Activated CD4-positive, alpha-beta T cell treated with anti-CD3 and anti-CD28 coated beads, Interleukin-2, amount 50 U/mL, for 16 hours (primary cell): ENCODE data around the gene CDH2.

Experiments used
- DNase-seq: peaks from one replicate; pipeline ENCODE4 v3.0.0-alpha.2; 2020

The CDH2 gene

DNA sequence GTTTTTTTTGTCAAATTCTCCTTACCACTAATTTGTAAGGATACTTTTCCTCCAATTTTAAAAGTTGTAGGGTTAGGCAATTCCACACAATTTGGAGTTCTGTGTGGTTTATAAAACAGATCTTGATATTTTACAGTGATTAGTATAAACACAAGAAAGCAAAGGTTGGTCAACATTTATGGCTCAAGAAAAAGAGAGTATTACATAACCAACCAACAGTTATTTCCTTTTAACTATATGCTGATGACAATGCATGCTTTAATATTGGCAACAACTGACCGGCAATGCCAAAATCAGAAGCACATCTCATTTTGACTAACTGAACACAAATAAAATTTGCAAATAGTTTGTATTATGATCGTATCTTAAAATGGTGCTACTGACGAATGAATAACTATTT lies 137.2 kb downstream of the CDH2 start:
- DNase-seq = no peak

DNA sequence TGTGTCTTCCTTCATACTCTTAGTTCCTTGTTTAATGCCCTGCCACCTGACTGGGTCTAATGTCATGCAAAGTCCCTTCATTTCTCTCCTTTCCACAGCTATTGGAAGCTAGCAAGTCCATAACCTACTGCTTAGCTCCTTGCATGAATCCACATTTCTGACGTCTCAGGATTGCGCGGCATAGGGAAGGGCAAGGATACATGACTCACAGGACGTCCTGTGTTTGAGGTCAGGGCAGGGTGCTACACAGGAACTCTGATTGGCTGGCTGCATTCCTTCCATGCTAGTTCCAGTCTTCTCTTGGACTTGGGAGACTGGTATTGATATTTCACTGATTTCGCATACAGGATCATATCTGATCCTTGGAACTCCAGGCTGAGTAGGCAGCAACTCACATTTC lies 137.9 kb downstream of the CDH2 start:
- DNase-seq = no peak

DNA sequence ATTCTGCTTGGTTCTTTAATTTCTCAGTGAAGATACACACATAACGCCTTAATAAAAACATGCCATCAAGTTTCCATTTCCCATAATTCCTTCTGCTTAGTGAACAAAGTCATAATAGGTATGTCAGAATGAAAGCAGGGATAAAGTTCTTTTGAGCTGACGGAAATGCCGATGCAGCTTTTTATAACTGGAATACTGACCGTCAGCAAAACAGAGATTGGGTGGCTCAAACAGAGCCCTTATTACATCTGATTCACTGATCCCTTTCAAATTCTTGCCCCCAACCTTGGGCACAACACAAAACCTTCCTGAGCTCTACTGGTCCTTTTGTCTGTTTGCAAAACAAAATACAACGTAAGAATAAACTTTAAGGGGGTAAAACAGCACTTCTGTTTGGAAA lies 140.4 kb downstream of the CDH2 start:
- DNase-seq = no peak

DNA sequence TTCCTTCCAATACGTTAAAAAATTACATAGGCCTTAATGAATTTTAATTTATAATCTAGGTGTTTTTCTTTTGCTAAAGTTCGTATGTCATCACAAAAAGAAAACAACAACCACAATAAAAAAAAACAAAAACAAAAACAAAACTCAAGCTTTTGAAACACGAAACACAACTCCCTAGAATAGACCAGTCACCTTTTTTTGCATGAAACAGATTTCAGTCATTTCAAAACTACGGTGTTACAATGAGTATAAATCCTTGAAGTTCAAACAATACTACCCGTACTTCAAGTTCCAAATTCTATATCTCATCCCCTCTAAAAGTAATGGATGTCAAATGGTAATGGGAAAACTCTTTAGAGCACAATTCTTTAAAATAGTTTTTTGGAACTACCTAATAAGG lies 142.4 kb downstream of the CDH2 start:
- DNase-seq = no peak

DNA sequence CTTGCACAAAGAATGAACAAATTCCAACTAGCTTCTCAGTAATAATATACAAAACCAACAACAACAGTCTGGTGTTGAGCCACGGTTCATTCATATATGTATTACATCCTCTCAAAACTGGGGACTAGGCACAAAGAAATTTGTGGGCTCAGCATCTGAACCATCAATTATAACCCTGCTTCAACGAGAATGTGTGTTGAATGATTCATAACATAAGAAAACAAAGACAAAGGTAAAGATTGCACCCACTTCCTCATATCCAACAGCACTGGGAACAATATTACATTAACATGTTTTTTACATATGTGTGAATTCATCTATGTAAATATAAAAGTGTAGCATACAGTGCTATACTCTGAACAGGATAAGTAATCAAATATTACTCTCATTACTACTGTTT lies 144.8 kb downstream of the CDH2 start:
- no peak for DNase-seq

DNA sequence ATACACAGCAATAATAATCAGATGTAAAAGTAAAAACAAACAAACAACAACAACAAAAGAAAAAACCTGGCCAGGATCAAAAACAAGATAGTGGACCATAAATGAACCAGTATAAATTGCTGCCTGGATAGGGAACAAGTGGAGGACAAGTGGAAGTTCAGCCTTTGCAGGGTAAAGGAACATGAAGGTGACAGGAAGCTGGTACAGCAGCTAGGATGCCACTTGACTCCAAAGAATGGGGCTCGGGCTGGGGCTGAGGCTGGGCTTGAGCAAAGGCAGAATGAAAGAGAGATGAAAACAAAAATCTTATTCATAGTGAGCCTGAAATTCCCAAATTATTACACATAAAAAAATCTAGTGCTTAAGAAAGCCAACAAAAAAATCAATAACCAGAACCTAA lies 146.5 kb downstream of the CDH2 start:
- DNase-seq = no peak

DNA sequence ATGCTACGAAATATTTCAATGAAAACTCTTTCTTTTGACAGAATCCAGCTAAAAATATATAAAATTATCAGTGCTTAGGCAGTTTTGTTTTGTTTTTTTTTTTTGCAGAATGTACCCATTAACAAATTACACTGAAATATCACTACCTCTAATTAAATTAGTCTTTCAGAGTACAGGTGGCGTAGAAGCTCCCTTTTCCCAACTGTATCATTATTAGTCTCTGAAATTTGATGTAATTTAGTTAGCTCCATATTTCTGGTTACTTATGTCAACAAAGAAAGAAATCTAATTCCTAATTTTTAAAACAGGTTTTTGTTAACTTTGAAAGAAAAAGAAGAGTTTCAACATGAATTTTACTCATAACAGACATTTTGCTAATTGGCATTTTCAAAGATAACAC lies 149.2 kb downstream of the CDH2 start:
- DNase-seq = no peak

DNA sequence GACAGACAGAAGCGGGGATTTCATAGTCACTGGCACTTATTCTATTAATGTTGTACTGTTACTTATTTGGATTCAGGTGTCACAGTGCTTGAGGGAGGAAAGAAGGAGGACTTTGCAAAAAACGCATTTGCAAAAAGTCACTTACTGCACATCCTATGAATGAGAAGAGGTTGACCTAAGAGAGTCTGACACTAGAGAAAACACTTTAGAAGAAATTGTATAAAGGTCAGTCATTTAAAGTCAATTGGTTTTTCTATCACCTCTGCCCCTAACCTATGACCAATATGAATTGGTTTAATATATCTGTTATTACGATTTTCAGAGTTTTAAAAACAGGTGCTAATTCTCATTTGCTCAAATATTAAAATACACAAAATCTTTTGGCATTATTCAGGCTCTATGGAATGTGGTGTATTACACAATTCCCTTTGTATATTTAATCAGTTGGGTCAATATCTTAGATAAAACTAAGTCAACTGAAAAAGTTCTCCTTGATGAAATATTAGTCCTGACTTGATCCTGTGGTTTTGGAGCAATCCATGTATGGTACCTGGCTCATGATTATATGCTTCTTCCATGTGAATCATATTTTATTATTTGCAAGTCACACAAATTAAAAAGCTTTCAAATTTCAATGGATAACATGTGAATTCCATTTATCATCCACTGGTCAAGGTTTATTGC lies 157.4 kb downstream of the CDH2 start:
- no peak for DNase-seq

DNA sequence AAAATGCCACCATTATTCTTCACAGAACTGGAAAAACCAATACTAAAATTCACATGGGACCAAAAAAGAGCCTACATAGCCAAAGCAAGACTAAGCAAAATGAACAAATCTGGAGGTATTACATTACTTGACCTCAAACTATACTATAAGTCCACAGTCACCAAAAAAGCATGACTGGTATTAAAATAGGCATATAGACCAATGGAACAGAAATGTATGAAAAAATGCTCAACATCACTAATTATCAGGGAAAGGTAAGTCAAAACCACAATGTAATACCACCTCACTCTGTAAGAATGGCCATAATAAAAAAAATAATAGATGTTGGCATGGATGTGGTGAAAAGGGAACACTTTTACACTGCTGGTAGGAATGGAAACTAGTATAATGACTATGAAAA lies 158.6 kb downstream of the CDH2 start:
- DNase-seq = no peak

DNA sequence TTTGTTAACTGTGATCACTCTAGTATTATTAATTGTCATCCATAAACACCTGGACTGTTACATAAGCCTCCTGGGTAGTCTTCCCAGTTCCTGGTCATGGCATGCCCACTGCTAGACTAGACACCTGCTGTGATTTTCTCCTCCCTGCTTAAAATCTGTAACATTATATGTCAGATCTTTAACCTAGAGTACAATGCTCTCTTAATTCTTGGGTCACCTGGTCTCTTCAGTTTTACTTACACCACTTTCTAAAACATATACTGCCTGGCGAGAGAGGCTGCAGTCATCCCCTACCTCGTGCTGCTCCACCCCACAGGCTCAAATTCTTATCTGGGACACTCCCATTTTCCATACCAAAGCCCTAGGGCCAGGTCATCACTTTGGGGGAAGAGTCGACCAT lies 161.3 kb downstream of the CDH2 start:
- DNase-seq = no peak

DNA sequence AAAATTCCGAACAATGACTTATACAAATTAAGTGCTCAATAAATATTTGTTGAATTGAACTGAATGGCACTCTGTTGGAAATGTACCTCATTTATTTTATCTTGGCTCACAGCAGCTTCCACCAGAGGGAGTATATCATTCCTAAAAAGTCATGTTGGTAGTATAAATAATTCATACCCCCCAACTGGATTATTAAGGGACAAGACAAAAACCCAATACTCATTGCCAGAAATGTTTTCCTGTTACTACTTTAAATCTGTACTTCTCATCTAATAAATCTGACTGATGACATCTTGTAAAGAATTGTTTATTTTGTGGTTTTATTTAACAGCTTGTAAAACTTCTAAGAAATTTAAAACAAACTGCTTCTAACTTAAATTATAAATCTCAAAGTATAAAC lies 163.9 kb downstream of the CDH2 start:
- no peak for DNase-seq

DNA sequence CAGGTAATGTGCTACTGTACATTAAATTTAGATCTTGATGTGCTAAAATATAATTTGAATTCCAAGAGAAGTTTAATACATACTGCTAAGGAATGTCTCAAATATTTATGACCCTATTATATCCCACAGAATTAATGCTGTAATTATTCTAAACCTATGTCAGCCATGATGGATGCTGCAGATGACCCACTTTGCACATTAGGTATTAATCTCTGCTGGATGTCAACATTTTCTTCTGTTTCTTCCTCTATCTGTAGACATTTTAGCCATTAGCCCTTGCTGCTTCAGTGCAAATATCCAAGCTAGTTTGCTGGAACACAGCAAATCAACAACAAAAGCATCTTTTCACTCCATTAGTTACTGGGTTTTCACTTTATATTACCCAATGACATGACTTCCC lies 164.6 kb downstream of the CDH2 start:
- no peak for DNase-seq

DNA sequence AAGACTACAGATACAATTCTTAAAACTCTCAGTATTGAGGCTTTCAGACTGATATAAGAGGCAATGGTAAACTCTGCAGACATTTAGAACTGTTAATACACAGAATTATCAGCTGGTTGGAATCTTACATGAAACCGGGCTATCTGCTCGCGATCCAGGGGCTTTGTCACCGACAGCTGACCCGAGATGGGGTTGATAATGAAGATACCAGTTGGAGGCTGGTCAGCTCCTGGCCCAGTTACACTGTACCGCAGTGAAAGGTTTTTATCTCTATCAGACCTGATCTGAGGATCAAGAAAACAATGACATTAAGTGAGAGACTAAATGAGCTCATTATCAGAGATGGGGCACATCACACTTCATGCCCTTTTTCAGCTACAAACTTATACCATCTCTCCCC lies 167.3 kb downstream of the CDH2 start:
- DNase-seq = no peak

DNA sequence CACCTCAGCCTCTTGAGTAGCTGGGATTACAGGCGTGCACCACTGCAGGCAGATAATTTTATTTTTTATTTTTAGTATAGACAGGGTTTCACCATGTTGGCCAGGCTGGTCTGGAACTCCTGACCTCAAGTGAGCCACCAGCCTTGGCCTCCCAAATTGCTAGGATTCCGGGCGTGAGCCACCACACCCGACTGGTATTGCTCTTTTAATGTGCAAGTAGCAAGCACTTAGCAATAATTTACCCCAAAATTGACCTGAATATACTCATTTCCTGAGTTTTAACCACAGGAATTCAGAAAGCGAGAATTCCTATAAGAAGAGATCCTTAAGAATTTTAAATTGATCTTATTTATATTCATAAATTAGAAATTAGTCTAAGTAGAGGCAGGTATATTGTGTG lies 169.1 kb downstream of the CDH2 start:
- no peak for DNase-seq

DNA sequence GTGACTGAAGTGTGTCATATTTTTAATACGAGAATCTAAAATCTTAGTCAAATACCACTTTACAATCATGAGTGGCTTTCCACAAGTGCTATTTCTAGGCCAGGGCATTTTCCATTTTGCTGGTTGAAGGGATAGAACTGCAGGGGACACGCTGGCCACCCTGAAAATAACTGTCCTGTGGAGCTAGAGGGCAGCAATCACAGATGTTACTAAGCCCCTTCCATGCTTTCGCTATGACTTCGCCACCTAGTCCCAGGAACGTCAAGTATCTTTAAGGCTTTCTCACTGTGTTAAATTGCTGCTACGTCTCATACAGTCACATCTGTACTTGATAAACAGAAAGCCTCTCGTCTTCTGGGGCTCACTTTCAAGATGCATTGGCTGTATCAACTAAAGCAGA lies 171.8 kb downstream of the CDH2 start:
- DNase-seq = no peak

DNA sequence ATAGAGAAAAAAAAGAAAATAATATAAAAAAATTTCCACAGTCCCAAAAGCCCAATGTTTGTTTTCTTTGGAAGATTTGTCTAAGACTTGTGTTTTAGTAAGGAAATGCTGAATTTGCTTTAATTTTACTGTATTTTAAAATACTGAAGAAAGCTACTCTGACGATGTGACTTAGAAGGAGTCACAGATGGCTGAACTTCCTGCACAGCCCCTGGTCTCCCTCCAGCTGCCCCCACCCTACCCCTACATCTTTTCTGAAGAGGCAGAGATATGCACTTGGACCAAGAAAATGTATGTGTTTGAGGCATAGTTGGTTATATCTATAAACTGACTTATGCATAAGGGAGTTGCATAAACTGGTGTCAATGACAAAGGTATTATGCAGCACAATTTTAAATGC lies 172.3 kb downstream of the CDH2 start:
- DNase-seq = no peak

DNA sequence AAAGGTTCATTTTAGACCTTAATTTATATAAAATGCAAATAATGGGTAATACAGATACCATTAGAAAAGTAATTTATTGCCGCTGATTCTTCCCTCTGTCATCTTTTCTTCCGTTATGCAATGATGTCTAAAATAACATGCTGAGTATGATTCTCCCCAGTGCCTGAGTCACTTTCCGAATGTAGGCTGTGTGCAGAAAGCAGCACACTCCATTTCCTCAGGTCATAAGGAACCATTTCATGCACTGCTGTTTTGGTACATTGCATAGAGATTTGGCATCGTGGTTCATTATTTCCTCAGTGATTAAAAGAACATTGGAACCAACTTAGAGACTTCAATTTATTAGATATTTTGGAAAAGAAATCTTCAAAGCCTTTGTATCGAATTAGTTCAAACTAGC lies 173.5 kb downstream of the CDH2 start:
- DNase-seq = no peak

DNA sequence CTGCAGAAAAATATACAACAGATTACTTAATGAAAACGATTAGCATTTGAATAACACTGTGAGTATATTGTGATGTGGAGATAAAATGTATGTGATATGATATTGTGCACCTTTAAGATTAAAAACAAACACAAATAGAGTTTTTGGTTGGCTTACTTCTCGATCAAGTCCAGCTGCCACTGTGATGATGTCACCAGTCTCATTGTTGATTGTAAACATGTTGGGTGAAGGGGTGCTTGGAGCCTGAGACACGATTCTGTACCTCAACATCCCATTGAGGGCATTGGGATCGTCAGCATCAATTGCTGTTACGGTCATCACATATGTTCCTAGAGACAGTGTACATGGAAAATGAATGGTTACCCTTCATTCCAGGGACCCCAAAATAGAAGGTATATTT lies 174.1 kb downstream of the CDH2 start:
- DNase-seq = no peak

DNA sequence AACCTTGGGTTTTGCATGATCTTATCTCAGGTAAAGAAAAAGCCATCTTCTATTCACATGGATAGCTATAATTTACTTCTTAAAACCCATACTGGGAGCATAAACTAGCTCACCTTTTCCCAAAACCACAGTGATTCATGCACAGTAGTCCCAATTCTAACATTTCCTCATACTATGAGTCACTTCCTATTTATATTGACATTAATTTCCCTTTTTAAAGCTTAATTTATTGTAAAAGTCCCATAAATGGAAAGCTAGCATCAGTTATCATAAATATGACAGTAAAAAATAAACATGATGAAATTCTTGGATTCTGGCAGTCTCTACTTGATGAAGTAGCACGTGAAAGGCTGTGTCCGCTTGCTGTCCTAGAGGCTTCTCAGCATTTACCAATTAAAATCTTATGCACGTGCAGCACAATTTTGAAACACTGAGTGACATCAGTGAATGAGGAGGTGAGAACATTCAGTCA lies 180.1 kb downstream of the CDH2 start:
- DNase-seq = no peak

DNA sequence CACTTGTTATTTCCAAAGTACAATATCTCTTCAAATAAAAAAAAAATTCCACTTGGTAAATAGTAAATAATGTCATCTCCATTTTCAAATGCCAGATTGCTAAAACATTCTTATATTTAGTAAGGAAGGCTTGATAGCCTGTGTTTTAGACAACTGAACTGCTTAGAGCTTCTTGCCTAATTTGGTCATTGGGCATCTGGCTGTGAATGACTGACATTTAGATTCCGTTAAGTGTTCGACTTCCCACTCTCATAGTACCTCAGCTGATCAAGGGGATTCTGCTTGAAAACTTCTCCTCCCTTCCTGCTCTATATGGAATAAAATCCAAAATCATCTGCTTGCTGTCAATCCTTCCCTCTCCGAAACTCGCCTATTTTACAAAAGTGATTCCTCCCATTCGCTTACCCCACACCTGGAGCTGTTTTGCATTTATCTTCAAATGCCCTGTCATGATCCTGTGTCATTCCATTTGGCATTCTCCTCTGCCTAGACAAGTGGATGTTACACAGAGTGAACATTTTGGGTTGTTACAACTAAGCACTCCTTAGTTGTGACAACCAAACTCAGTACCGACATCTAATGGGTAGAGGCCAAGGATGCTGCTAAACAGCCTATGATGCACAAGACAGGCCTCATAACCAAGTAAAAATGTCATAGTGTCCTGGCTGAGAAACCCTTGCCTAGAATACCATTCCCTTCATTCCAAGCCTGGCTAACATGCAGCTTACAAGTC lies 181.0 kb downstream of the CDH2 start:
- no peak for DNase-seq

DNA sequence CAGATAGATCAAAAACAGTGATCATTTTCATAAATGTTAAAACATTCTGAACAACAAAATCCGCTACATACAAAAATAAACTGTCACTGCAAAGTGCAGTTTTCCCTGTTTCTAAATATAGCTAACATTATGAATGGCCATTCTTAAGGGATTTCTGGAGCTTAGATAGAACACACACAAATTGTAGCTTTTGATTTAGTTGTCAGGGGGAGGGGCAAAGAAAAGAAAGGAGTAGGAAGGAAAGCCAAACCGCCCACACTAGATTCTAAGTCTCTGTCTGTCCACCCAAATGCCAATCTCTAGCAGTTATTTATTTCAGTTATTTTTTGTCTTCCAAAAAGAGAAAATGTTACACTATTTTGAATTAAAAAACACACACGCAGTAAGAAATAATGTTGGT lies 182.4 kb downstream of the CDH2 start:
- no peak for DNase-seq

DNA sequence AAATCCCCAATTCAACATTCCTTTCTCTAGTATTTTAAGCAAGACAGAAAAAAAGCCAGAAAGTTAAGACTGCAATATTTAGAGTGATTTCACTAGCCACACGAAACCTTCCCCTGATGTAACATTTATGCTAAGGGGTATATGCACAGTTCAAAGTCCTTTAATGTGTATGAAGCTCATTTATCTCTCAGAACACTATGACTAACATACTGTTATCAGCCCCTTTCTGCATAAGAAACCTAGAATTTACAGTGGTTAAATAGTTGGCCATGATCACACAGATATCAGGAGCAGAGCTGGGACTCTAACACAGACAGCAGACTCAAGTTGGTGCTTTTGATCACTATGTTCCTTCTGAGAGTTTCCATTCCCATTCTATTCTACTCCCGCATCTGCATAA lies 185.5 kb downstream of the CDH2 start:
- no peak for DNase-seq

DNA sequence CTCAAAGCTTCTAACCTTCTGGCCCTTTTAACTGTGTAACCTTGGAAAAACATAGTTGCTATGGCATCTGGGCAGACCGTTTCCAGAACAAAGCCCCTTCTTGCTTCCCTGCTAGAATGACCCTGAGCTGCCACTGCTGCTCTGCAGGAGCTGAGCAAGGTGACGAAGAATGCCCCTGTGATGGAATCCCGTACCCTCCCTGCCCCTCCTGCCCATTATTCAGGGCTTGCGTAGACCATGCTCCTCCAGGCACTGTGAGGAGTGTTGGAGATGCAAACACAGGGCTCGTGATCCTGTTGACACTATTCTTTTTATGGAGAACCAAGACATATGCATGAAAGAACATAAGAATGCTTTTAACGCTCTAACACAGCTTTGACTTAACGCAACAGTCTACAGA lies 191.1 kb downstream of the CDH2 start:
- no peak for DNase-seq

DNA sequence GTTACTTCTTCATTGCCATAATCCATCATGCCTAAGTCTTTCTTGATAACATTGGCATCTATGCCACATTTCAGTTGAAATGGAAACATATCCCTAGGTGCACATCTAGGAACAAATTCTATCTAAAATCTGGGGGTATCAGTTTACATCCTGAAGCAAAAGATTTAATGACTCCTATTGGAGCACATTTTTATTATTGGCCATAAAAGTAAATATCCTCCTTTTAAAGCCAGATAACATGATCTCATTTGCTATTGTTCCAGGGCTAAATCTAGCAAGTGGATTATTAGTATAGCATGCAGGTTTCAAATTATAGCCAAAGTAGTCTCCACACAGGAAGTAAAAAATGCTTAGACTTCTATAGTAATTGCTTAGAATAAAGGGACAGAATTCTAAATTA lies 193.2 kb downstream of the CDH2 start:
- DNase-seq = no peak

DNA sequence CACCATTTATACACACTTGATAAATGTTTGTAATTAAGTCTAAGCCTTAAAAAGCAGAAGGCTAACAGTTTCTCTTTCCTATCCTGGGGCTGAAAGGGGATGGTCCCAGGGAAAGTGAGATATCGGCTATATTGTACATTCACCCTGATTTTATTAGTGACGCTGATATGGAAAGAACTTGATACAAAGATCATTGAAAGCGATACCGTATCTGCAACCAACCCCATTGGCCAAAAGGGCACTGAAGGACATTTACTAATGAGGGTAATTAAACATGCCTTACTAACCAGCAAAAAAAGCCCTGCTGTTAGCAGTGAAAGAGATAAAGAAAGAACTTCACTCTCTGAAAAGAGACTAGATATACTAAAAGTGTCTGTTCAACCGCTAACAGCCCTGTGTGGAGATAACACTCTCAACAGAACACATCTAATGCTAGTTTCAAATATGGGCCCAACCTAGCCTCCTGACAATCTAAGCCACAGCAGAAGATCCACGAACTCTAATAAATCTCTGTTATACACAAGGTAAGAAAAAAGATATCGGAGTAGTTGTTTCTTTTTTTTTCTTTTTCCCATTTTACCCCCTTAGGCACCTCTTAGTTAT lies 200.0 kb downstream of the CDH2 start:
- DNase-seq = no peak
